Measurements from ENCODE around the gene MAPKBP1.

Gene MAPKBP1

GRCh38 chr15:41792000-41792637, 17.8 kb downstream of the MAPKBP1 start:
- TF ChIP-seq, protein P1, sequence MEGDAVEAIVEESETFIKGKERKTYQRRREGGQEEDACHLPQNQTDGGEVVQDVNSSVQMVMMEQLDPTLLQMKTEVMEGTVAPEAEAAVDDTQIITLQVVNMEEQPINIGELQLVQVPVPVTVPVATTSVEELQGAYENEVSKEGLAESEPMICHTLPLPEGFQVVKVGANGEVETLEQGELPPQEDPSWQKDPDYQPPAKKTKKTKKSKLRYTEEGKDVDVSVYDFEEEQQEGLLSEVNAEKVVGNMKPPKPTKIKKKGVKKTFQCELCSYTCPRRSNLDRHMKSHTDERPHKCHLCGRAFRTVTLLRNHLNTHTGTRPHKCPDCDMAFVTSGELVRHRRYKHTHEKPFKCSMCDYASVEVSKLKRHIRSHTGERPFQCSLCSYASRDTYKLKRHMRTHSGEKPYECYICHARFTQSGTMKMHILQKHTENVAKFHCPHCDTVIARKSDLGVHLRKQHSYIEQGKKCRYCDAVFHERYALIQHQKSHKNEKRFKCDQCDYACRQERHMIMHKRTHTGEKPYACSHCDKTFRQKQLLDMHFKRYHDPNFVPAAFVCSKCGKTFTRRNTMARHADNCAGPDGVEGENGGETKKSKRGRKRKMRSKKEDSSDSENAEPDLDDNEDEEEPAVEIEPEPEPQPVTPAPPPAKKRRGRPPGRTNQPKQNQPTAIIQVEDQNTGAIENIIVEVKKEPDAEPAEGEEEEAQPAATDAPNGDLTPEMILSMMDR (IDR thresholded peaks at IDR 0.05; ENCODE audit: borderline replicate concordance, insufficient read depth, low read depth, low read length): no peak
- H3K4me3 ChIP-seq (ENCODE audit: low read depth, low read length): no peak overlapping the region

DNA sequence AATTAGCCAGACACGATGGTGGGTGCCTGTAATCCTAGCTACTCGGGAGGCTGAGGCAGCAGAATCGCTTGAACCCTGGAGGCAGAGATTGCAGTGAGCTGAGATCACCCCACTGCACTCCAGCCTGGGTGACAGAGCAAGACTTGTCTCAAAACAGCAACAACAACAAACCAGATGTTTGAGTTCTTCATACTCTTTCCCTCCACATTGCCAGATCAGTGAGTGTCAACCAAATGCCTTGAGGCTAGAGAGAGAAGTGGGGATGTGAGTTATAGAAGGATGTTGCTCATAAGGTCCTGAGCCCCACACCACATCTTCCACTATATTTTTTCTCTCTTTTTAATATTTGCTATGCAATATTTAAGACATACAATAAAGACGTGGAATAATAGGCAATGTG, 19.8 kb downstream of the MAPKBP1 start:
- TF ChIP-seq, protein P1 (IDR thresholded peaks at IDR 0.05; ENCODE audit: borderline replicate concordance, insufficient read depth, low read depth, low read length): no peak

GRCh38 chr15:41795996-41796856, 21.9 kb downstream of the MAPKBP1 start:
- H3K4me3 ChIP-seq (ENCODE audit: low read depth, low read length): no peak overlapping the region
- TF ChIP-seq, protein P1 (IDR thresholded peaks at IDR 0.05; ENCODE audit: borderline replicate concordance, insufficient read depth, low read depth, low read length): no peak

More for the DNA sequence above, 19.8 kb downstream of the MAPKBP1 start:
- H3K4me3 ChIP-seq (ENCODE audit: low read depth, low read length): no peak overlapping the region

DNA sequence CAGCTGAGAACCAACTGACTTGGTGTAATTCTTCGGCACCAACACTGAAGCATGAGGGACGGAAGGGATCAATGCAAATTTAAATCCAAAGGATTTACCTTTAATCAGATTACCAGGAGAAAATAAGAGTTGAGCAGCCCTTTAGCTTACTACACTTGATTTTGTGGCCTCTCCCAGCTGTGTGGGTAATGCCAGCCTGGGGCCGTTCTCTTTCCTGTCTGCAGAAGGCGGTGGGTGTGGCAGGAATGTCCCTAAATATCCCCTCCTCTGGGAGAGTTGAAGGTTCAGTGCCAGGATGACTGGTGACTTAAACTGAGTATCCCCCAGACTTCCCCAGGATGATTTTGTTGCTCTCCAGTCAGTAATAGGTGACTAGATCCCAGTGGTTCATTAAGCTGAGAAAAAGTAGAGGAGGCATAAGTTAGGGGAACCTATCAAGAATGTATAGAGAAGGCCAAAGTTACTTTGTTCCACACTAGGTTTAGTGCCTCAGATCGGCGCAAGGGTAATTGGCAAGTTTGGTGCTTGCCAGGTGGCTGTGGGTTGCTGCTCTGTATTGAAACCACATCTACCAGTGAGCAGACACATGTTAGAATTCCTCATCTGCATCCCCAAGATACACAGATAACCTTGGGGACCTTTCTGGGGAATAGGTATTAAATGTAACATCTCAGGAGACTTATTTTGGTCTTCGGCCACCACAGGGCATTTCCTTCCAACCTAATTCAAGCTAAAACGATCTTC, 23.1 kb downstream of the MAPKBP1 start:
- H3K4me3 ChIP-seq (ENCODE audit: low read depth, low read length): no peak overlapping the region
- TF ChIP-seq, protein P1 (IDR thresholded peaks at IDR 0.05; ENCODE audit: borderline replicate concordance, insufficient read depth, low read depth, low read length): no peak

GRCh38 chr15:41798607-41799487, 24.6 kb downstream of the MAPKBP1 start:
- H3K4me3 ChIP-seq (ENCODE audit: low read depth, low read length): no peak overlapping the region
- TF ChIP-seq, protein P1 (IDR thresholded peaks at IDR 0.05; ENCODE audit: borderline replicate concordance, insufficient read depth, low read depth, low read length): no peak

- no peak overlapping the region for H3K4me3 ChIP-seq (ENCODE audit: low read depth, low read length)
- TF ChIP-seq, protein P1 (IDR thresholded peaks at IDR 0.05; ENCODE audit: borderline replicate concordance, insufficient read depth, low read depth, low read length): no peak
Observed at GRCh38 chr15:41799488-41799805, 25.2 kb downstream of the MAPKBP1 start.

Measured in GM12875 (cell line).